Vagina (tissue), 2 donors: Measurements from ENCODE around the gene ERVMER34-1. TPM values are rescaled to one million over a fixed set of nuclear protein-coding genes. Genes with fewer than 3 reads are reported as not detected.
A peak's percentile ranks its signal among the peaks of the same experiment; 100 is the strongest.

Experiments
- DNase-seq, 2 donors: peaks; one replicate each; pipeline ENCODE4 v3.0.0-alpha.2; 2017; ENCODE audit errors: extremely low spot score in 2 of 2
- H3K27ac ChIP-seq: fragments of 200-600 bp; sonication (generic); one replicate; pipeline ENCODE4 v1.5.1; 2019
- H3K27me3 ChIP-seq: fragments of 200-600 bp; sonication (generic); one replicate; pipeline ENCODE4 v1.5.1; 2019
- H3K36me3 ChIP-seq, 2 donors: fragments of 200-600 bp; sonication (generic); one replicate each; pipeline ENCODE4 v1.5.1; 2017 to 2019
- H3K4me1 ChIP-seq: fragments of 200-600 bp; sonication (generic); one replicate; pipeline ENCODE4 v1.5.1; 2019
- H3K4me3 ChIP-seq, 2 donors: fragments of 200-600 bp; sonication (generic); 1 replicate in 1 of 2; 2 replicates in 1 of 2; pipeline ENCODE4 v1.5.1; 2016 to 2019
- H3K9me3 ChIP-seq: fragments of 200-600 bp; sonication (generic); one replicate; pipeline ENCODE4 v1.5.1; 2019
- CTCF ChIP-seq, 3 experiments: fragments of 450-650 bp in 2 of 3; fragments of 200-600 bp in 1 of 3; sonication (generic) in 1 of 3; IDR thresholded peaks; one replicate each; pipeline ENCODE4 v1.5.1; 2017 to 2019; ENCODE audit warnings: antibody characterized with exemption in 3 of 3, mild to moderate bottlenecking in 2 of 3, moderate library complexity in 2 of 3
- POLR2A ChIP-seq, 2 donors: fragments of 450-650 bp; IDR thresholded peaks; one replicate each; pipeline ENCODE4 v1.6.1; 2017; ENCODE audit warnings: antibody characterized with exemption in 2 of 2, mild to moderate bottlenecking in 2 of 2, moderate library complexity in 2 of 2
- POLR2AphosphoS5 ChIP-seq, 2 donors: sonication (generic); formaldehyde crosslinking; IDR thresholded peaks; one replicate each; pipeline ENCODE4 v1.9.0; 2017; ENCODE audit warnings: antibody characterized with exemption in 2 of 2, mild to moderate bottlenecking in 2 of 2, low read depth in 1 of 2; ENCODE audit not compliant: insufficient read depth in 1 of 2
- intact Hi-C: fragments of 100-400 bp; cut with DNase I; formaldehyde crosslinking; loops from one replicate; pipeline ENCODE4 v1.15.1; 2023
- total RNA-seq: library from RNA; depleted of rRNA; stranded (reverse); fragments of >200 nt; gene quantifications from one replicate; pipeline ENCODE4 v1.2.3, GENCODE V29; 2016

ERVMER34-1 gene
- total RNA-seq, 1 donor from 2014 or later = 2.7 TPM

- intact Hi-C loops = no loop called here
These were observed 1.7 kb upstream of the ERVMER34-1 start for GRCh38 chr4:52752936-52753335.

GRCh38 chr4:52751487-52751911 lies 274 bp upstream of the ERVMER34-1 start:
- no peaks in the 10 kb centered on the region for H3K36me3 ChIP-seq
- intact Hi-C loops = no loop called here
- peaks cover 13% of the 10 kb centered on the region for H3K4me1 ChIP-seq
- DNase-seq = no peak
- no peaks in the 10 kb centered on the region for H3K27me3 ChIP-seq
- H3K27ac ChIP-seq = peak overlapping the region; percentile 15
- TF ChIP-seq POLR2A (IDR thresholded peaks at IDR 0.05) = no peak
- no peak for TF ChIP-seq CTCF (IDR thresholded peaks at IDR 0.05)
- TF ChIP-seq POLR2AphosphoS5 (IDR thresholded peaks at IDR 0.05; ENCODE audit: insufficient read depth in 1 of 2, low read depth in 1 of 2) = no peak
- peak overlapping the region; percentile 59 to 64 for H3K4me3 ChIP-seq
- no peaks in the 10 kb centered on the region for H3K9me3 ChIP-seq

More at GRCh38 chr4:52752936-52753335, 1.7 kb upstream of the ERVMER34-1 start:
- TF ChIP-seq POLR2AphosphoS5 (IDR thresholded peaks at IDR 0.05; ENCODE audit: insufficient read depth in 1 of 2, low read depth in 1 of 2) (no peak), CTCF (IDR thresholded peaks at IDR 0.05) (no peak), POLR2A (IDR thresholded peaks at IDR 0.05) (no peak)
- Histone ChIP-seq H3K27me3 (no peaks in the 10 kb centered on the region), H3K4me1 (peaks cover 13% of the 10 kb centered on the region), H3K27ac (no peak overlapping the region), H3K4me3 (no peak overlapping the region), H3K36me3 (no peaks in the 10 kb centered on the region), H3K9me3 (no peaks in the 10 kb centered on the region)
- DNase-seq = no peak

DNA sequence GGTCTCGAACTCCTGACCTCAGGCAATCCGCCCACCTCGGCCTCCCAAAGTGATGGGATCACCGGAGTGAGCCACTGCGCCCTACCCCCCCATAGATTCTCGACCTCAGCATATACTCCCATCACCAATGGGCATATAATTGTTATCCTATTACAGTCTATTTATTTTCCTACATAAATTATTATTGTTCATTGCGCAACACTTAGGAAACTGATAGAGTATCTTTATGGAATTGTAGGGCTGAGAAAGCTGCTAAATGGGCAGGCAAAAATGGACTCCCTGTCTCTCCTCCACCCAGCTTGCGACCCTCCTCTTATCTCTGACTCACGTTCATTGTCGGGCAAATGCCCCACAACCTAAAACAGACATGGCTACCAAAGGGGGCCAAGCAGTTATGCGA lies 1.0 kb downstream of the ERVMER34-1 start:
- Histone ChIP-seq H3K36me3 (no peaks in the 10 kb centered on the region), H3K4me3 (no peak overlapping the region), H3K4me1 (peaks cover 13% of the 10 kb centered on the region), H3K9me3 (no peaks in the 10 kb centered on the region), H3K27me3 (no peaks in the 10 kb centered on the region), H3K27ac (no peak overlapping the region)
- TF ChIP-seq POLR2AphosphoS5 (IDR thresholded peaks at IDR 0.05; ENCODE audit: insufficient read depth in 1 of 2, low read depth in 1 of 2) = no peak
- TF ChIP-seq POLR2A (IDR thresholded peaks at IDR 0.05) = no peak
- TF ChIP-seq CTCF (IDR thresholded peaks at IDR 0.05) = no peak
- intact Hi-C loops = no loop called here
- no peak for DNase-seq

- no peak for DNase-seq
- no peaks in the 10 kb centered on the region for H3K27me3 ChIP-seq
- H3K4me3 ChIP-seq = no peak overlapping the region
- no peaks in the 10 kb centered on the region for H3K9me3 ChIP-seq
- no peaks in the 10 kb centered on the region for H3K36me3 ChIP-seq
- TF ChIP-seq CTCF (IDR thresholded peaks at IDR 0.05) = no peak
- TF ChIP-seq POLR2A (IDR thresholded peaks at IDR 0.05) = no peak
- no peak for TF ChIP-seq POLR2AphosphoS5 (IDR thresholded peaks at IDR 0.05; ENCODE audit: insufficient read depth in 1 of 2, low read depth in 1 of 2)
- intact Hi-C loops = no loop called here
- H3K4me1 ChIP-seq = peaks cover 13% of the 10 kb centered on the region
- H3K27ac ChIP-seq = no peak overlapping the region
These were observed 2.8 kb downstream of the ERVMER34-1 start for GRCh38 chr4:52748432-52748831.

DNA sequence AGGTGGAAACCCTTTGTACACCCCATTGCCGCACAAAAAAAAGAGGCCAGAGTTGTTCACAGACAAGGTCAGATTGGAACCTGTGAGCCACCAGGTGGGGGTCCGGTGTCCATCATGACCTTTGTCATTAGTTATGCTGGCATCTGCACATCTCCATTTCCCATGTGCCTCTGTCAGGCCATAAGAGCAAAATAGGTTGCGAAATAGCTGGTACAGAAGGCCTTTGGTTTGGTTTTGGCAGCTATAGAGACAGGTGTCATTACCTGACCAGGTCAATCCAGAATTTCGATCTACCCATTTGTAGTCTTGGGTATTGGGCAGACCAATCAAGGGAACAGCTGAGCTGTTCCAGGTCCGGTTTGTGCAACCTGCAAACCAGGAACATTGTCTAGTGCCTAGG lies 6.6 kb downstream of the ERVMER34-1 start:
- no peaks in the 10 kb centered on the region for H3K36me3 ChIP-seq
- intact Hi-C loops = no loop called here
- H3K27me3 ChIP-seq = no peaks in the 10 kb centered on the region
- H3K27ac ChIP-seq = no peak overlapping the region
- no peak overlapping the region for H3K4me3 ChIP-seq
- no peak for DNase-seq
- no peaks in the 10 kb centered on the region for H3K4me1 ChIP-seq
- no peaks in the 10 kb centered on the region for H3K9me3 ChIP-seq
- TF ChIP-seq CTCF (IDR thresholded peaks at IDR 0.05) (no peak), POLR2AphosphoS5 (IDR thresholded peaks at IDR 0.05; ENCODE audit: insufficient read depth in 1 of 2, low read depth in 1 of 2) (no peak), POLR2A (IDR thresholded peaks at IDR 0.05) (no peak)
